NCI-H2107 (cell line): ENCODE data around the gene CARD10.

Source experiments
- DNase-seq: peaks from one replicate; lab custom pipeline; 2025; lab: John Stamatoyannopoulos, UW

The CARD10 gene

GRCh38 chr22:37467391-37467955, 51.7 kb downstream of the CARD10 start:
- DNase-seq, result no peak

GRCh38 chr22:37464181-37464580, 55.0 kb downstream of the CARD10 start:
- no peak for DNase-seq

- no peak for DNase-seq
Measured at GRCh38 chr22:37462983-37463382, 56.2 kb downstream of the CARD10 start.

- DNase-seq, result no peak
Measured at GRCh38 chr22:37462436-37462835, 56.8 kb downstream of the CARD10 start.

- DNase-seq, result no peak
Measured at GRCh38 chr22:37461961-37462360, 57.3 kb downstream of the CARD10 start.

- DNase-seq, result no peak
Measured at GRCh38 chr22:37460684-37461083, 58.5 kb downstream of the CARD10 start.

- no peak for DNase-seq
Measured at GRCh38 chr22:37459206-37459605, 60.0 kb downstream of the CARD10 start.

- DNase-seq, result peak; percentile 22
Measured at GRCh38 chr22:37457093-37457893, 61.9 kb downstream of the CARD10 start.

GRCh38 chr22:37456346-37456745, 62.9 kb downstream of the CARD10 start:
- no peak for DNase-seq

GRCh38 chr22:37455896-37456295, 63.3 kb downstream of the CARD10 start:
- no peak for DNase-seq

GRCh38 chr22:37454857-37455686, 64.1 kb downstream of the CARD10 start:
- DNase-seq, result no peak

GRCh38 chr22:37453696-37454095, 65.5 kb downstream of the CARD10 start:
- no peak for DNase-seq

GRCh38 chr22:37451218-37451617, 68.0 kb downstream of the CARD10 start:
- no peak for DNase-seq

- no peak for DNase-seq
Measured at GRCh38 chr22:37449331-37450001, 69.7 kb downstream of the CARD10 start.

- DNase-seq, result no peak
Measured at GRCh38 chr22:37448516-37449127, 70.6 kb downstream of the CARD10 start.

- no peak for DNase-seq
Measured at GRCh38 chr22:37445501-37445900, 73.7 kb downstream of the CARD10 start.

- DNase-seq, result no peak
Measured at GRCh38 chr22:37443977-37444376, 75.2 kb downstream of the CARD10 start.

- DNase-seq, result no peak
Measured at GRCh38 chr22:37443086-37443485, 76.1 kb downstream of the CARD10 start.

GRCh38 chr22:37442537-37442936, 76.7 kb downstream of the CARD10 start:
- no peak for DNase-seq

- no peak for DNase-seq
Measured at GRCh38 chr22:37442135-37442534, 77.1 kb downstream of the CARD10 start.

GRCh38 chr22:37440875-37441274, 78.3 kb downstream of the CARD10 start:
- no peak for DNase-seq
